WTC11 (cell line): ENCODE results near the gene KCNK7.

Experiments used
- CBFB ChIP-seq: sonication (generic); formaldehyde crosslinking; IDR thresholded peaks from 2 replicates; pipeline ENCODE4 v1.8.1; 2022; ENCODE audit warnings: mild to moderate bottlenecking, low read depth, missing genetic modification reagents
- CREB1 ChIP-seq: sonication (generic); formaldehyde crosslinking; IDR thresholded peaks from 2 replicates; pipeline ENCODE4 v1.8.0; 2023; ENCODE audit warnings: mild to moderate bottlenecking, missing genetic modification reagents
- EMX1 ChIP-seq: fragments of 250-450 bp; sonication (Bioruptor Pico); IDR thresholded peaks from 2 replicates; pipeline ENCODE4 v1.8.0; 2021; ENCODE audit warnings: mild to moderate bottlenecking
- GABPB1 ChIP-seq: sonication (generic); formaldehyde crosslinking; IDR thresholded peaks from 2 replicates; pipeline ENCODE4 v1.8.1; 2023; ENCODE audit warnings: mild to moderate bottlenecking, missing genetic modification reagents
- IRF2 ChIP-seq: sonication (generic); formaldehyde crosslinking; IDR thresholded peaks from 2 replicates; pipeline ENCODE4 v1.8.0; 2022; ENCODE audit warnings: low read depth, missing genetic modification reagents, borderline replicate concordance
- NFYB ChIP-seq: sonication (generic); formaldehyde crosslinking; conservative IDR thresholded peaks from 2 replicates; pipeline ENCODE4 v1.8.0; 2022; ENCODE audit warnings: low read depth, missing genetic modification reagents
- SMAD4 ChIP-seq: sonication (generic); formaldehyde crosslinking; IDR thresholded peaks from 2 replicates; pipeline ENCODE4 v1.8.0; 2022; ENCODE audit warnings: mild to moderate bottlenecking, missing genetic modification reagents
- TF ChIP-seq, protein P1 (sequence below): fragments of 200-600 bp; IDR thresholded peaks from 2 replicates; pipeline ENCODE4 v1.8.0; 2022; ENCODE audit warnings: antibody characterized with exemption
- TF ChIP-seq, protein P2 (sequence below): sonication (generic); formaldehyde crosslinking; IDR thresholded peaks from 2 replicates; pipeline ENCODE4 v1.8.1; 2023; ENCODE audit warnings: mild to moderate bottlenecking, missing genetic modification reagents
- TF ChIP-seq, protein P3 (sequence below): sonication (generic); formaldehyde crosslinking; IDR thresholded peaks from 2 replicates; pipeline ENCODE4 v1.8.1; 2023; ENCODE audit warnings: mild to moderate bottlenecking, missing genetic modification reagents, borderline replicate concordance

DNA sequence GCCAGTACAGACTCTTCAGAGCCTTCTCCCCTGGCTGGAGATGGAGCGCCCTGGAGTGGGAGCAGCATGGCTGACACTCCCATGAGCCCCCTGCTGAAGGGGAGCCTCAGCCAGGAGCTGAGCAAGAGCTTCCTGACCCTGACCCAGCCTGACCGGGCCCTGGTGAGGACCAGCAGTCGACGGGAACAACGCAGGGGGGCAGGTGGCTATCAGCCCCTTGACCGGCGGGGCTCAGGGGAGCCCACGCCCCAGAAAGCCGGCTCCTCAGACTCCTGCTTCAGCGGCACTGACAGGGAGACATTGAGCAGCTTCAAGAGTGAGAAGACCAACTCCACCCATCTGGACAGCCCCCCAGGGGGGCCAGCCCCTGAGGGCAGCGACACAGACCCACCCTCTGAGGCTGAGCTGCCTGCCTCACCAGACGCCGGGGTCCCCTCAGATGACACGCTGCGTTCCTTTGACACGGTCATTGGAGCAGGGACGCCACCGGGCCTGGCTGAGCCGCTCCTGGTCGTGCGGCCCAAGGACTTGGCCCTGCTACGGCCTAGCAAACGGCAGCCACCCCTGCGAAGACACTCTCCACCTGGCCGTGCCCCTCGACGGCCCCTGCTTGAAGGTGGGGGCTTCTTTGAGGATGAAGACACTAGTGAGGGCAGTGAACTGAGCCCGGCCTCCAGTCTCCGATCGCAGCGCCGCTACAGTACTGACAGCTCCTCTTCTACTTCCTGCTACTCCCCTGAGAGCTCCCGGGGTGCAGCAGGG is 22.6 kb upstream of the KCNK7 start:
- TF ChIP-seq, protein P1, sequence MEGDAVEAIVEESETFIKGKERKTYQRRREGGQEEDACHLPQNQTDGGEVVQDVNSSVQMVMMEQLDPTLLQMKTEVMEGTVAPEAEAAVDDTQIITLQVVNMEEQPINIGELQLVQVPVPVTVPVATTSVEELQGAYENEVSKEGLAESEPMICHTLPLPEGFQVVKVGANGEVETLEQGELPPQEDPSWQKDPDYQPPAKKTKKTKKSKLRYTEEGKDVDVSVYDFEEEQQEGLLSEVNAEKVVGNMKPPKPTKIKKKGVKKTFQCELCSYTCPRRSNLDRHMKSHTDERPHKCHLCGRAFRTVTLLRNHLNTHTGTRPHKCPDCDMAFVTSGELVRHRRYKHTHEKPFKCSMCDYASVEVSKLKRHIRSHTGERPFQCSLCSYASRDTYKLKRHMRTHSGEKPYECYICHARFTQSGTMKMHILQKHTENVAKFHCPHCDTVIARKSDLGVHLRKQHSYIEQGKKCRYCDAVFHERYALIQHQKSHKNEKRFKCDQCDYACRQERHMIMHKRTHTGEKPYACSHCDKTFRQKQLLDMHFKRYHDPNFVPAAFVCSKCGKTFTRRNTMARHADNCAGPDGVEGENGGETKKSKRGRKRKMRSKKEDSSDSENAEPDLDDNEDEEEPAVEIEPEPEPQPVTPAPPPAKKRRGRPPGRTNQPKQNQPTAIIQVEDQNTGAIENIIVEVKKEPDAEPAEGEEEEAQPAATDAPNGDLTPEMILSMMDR: no peak
- TF ChIP-seq, protein P2, sequence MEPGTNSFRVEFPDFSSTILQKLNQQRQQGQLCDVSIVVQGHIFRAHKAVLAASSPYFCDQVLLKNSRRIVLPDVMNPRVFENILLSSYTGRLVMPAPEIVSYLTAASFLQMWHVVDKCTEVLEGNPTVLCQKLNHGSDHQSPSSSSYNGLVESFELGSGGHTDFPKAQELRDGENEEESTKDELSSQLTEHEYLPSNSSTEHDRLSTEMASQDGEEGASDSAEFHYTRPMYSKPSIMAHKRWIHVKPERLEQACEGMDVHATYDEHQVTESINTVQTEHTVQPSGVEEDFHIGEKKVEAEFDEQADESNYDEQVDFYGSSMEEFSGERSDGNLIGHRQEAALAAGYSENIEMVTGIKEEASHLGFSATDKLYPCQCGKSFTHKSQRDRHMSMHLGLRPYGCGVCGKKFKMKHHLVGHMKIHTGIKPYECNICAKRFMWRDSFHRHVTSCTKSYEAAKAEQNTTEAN (CRISPR knock-in tag): no peak
- no peak for TF ChIP-seq EMX1
- no peak for TF ChIP-seq NFYB (CRISPR knock-in tag)
- no peak for TF ChIP-seq IRF2
- TF ChIP-seq, protein P3, sequence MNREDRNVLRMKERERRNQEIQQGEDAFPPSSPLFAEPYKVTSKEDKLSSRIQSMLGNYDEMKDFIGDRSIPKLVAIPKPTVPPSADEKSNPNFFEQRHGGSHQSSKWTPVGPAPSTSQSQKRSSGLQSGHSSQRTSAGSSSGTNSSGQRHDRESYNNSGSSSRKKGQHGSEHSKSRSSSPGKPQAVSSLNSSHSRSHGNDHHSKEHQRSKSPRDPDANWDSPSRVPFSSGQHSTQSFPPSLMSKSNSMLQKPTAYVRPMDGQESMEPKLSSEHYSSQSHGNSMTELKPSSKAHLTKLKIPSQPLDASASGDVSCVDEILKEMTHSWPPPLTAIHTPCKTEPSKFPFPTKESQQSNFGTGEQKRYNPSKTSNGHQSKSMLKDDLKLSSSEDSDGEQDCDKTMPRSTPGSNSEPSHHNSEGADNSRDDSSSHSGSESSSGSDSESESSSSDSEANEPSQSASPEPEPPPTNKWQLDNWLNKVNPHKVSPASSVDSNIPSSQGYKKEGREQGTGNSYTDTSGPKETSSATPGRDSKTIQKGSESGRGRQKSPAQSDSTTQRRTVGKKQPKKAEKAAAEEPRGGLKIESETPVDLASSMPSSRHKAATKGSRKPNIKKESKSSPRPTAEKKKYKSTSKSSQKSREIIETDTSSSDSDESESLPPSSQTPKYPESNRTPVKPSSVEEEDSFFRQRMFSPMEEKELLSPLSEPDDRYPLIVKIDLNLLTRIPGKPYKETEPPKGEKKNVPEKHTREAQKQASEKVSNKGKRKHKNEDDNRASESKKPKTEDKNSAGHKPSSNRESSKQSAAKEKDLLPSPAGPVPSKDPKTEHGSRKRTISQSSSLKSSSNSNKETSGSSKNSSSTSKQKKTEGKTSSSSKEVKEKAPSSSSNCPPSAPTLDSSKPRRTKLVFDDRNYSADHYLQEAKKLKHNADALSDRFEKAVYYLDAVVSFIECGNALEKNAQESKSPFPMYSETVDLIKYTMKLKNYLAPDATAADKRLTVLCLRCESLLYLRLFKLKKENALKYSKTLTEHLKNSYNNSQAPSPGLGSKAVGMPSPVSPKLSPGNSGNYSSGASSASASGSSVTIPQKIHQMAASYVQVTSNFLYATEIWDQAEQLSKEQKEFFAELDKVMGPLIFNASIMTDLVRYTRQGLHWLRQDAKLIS (CRISPR knock-in tag): no peak
- no peak for TF ChIP-seq CBFB (CRISPR knock-in tag)
- TF ChIP-seq CREB1 (CRISPR knock-in tag): no peak
- TF ChIP-seq SMAD4 (CRISPR knock-in tag): no peak
- TF ChIP-seq GABPB1 (CRISPR knock-in tag): no peak
